Measurements from ENCODE around the gene TLE1.

DNA sequence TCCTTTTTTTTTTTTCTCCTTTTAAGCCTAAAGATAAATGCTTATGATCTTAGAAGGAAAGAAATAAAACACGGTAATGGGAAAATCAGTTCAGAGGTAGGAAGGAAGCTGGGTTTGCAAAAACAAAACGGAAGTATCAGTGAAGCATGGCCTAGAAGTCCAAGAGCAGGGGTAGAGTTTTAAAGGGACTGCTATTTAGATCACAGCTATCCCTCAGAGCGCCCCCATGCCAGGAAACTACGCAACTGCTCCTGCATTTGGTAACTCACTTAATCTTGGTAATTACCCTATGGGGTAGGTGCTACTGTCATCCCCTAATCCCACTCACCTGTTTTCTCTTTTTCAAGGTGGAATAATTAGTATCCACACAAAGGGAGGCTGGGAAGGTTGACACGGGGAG lies 16.0 kb downstream of the TLE1 start:
- TF ChIP-seq POLR2A (IDR thresholded peaks at IDR 0.05; ENCODE audit: low read length) (no peak), GATA1 (IDR thresholded peaks at IDR 0.05; ENCODE audit: low read depth, low read length) (no peak)

Data from erythroblast (primary cell).